Testis (tissue), 2 donors: ENCODE data around the gene TMEM107.
"Not testable (repeated sequence)": the region's sequence is repeated elsewhere in the genome, so short reads cannot be mapped to it uniquely, and the experiment has no call there.

Source experiments
- POLR2A ChIP-seq: fragments of 450-650 bp; IDR thresholded peaks from one replicate; pipeline ENCODE4 v1.6.1; 2017; ENCODE audit warnings: antibody characterized with exemption, mild to moderate bottlenecking, moderate library complexity
- TF ChIP-seq, protein P1 (sequence below), 3 experiments: fragments of 450-650 bp in 2 of 3; fragments of 200-600 bp in 1 of 3; sonication (generic) in 1 of 3; IDR thresholded peaks; one replicate each; pipeline ENCODE4 v1.5.1; 2016 to 2019; ENCODE audit warnings: antibody characterized with exemption in 3 of 3, mild to moderate bottlenecking in 2 of 3, moderate library complexity in 1 of 3

DNA sequence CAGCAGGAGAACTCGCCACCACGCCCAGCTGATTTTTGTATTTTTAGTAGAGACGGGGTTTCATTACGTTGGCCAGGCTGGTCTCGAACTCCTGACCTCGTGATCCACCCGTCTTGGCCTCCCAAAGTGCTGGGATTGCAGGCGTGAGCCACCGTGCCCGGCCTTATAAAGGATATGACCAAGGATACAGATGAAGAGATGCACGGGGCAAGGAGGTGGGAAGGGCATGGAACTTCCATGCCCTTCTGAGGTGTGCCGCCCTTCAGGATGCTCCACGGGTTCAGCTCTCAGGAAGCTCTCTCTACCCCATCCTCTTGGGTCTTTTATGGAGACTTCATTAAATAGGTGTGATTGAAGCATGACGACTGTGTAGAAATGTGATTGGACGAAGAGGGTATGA lies 37.8 kb upstream of the TMEM107 start:
- TF ChIP-seq, protein P1, sequence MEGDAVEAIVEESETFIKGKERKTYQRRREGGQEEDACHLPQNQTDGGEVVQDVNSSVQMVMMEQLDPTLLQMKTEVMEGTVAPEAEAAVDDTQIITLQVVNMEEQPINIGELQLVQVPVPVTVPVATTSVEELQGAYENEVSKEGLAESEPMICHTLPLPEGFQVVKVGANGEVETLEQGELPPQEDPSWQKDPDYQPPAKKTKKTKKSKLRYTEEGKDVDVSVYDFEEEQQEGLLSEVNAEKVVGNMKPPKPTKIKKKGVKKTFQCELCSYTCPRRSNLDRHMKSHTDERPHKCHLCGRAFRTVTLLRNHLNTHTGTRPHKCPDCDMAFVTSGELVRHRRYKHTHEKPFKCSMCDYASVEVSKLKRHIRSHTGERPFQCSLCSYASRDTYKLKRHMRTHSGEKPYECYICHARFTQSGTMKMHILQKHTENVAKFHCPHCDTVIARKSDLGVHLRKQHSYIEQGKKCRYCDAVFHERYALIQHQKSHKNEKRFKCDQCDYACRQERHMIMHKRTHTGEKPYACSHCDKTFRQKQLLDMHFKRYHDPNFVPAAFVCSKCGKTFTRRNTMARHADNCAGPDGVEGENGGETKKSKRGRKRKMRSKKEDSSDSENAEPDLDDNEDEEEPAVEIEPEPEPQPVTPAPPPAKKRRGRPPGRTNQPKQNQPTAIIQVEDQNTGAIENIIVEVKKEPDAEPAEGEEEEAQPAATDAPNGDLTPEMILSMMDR (IDR thresholded peaks at IDR 0.05): not testable (repeated sequence)
- not testable (repeated sequence) for TF ChIP-seq POLR2A
